Effector memory CD8-positive, alpha-beta T cell (primary cell): Measurements from ENCODE around the gene NOXA1.

Experiments
- ATAC-seq: fragments of 150-1000 bp; cut with Tn5 transposase; replicated peaks from 2 replicates; pipeline ENCODE4 v1.10.0; 2021; ENCODE audit warnings: mild to moderate bottlenecking, moderate library complexity
- DNase-seq, 3 experiments: peaks; one replicate each; pipeline ENCODE4 v3.0.0; 2021
- H3K27ac Mint-ChIP-seq, 2 donors: one replicate each; pipeline ENCODE4 v1.8.0; 2022; ENCODE audit warnings: mild to moderate bottlenecking in 2 of 2, mixed read lengths in 2 of 2, moderate library complexity in 2 of 2
- H3K27me3 Mint-ChIP-seq, 2 donors: one replicate each; pipeline ENCODE4 v1.8.0; 2022; ENCODE audit warnings: mixed read lengths in 2 of 2
- H3K36me3 Mint-ChIP-seq: one replicate; pipeline ENCODE4 v1.8.0; 2022; ENCODE audit warnings: mild to moderate bottlenecking, moderate library complexity, mixed read lengths; ENCODE audit not compliant: insufficient read depth
- H3K4me1 Mint-ChIP-seq, 2 donors: one replicate each; pipeline ENCODE4 v1.8.0; 2022; ENCODE audit warnings: low read depth in 2 of 2, mixed read lengths in 2 of 2
- H3K4me3 Mint-ChIP-seq, 2 donors: one replicate each; pipeline ENCODE4 v1.8.0; 2022; ENCODE audit warnings: mild to moderate bottlenecking in 2 of 2, mixed read lengths in 2 of 2, moderate library complexity in 2 of 2
- H3K9me3 Mint-ChIP-seq, 2 donors: one replicate each; pipeline ENCODE4 v1.8.0; 2022; ENCODE audit warnings: mixed read lengths in 2 of 2

NOXA1 gene

GRCh38 chr9:137392232-137393007, 30.8 kb upstream of the NOXA1 start:
- Mint-ChIP-seq H3K9me3 (no peaks in the 10 kb centered on the region), H3K27me3 (no peaks in the 10 kb centered on the region), H3K4me1 (peaks cover 0 to 6% of the 10 kb centered on the region in 2 donors), H3K4me3 (no peak overlapping the region), H3K27ac (no peak overlapping the region), H3K36me3 (peaks cover 11% of the 10 kb centered on the region)
- no peak for DNase-seq
- no peak for ATAC-seq

GRCh38 chr9:137393176-137394150, 29.7 kb upstream of the NOXA1 start:
- H3K4me3 Mint-ChIP-seq: no peak overlapping the region
- H3K9me3 Mint-ChIP-seq: no peaks in the 10 kb centered on the region
- H3K36me3 Mint-ChIP-seq: peaks cover 11% of the 10 kb centered on the region
- DNase-seq: no peak
- H3K4me1 Mint-ChIP-seq: peaks cover 0 to 7% of the 10 kb centered on the region in 2 donors
- no peak for ATAC-seq
- H3K27ac Mint-ChIP-seq: no peak overlapping the region
- H3K27me3 Mint-ChIP-seq: no peaks in the 10 kb centered on the region

- no peak for ATAC-seq
- no peaks in the 10 kb centered on the region for H3K27me3 Mint-ChIP-seq
- no peak overlapping the region for H3K4me3 Mint-ChIP-seq
- no peak for DNase-seq
- H3K36me3 Mint-ChIP-seq: peaks cover 8% of the 10 kb centered on the region
- no peak overlapping the region for H3K27ac Mint-ChIP-seq
- H3K4me1 Mint-ChIP-seq: peaks cover 6 to 7% of the 10 kb centered on the region in 2 donors
- no peaks in the 10 kb centered on the region for H3K9me3 Mint-ChIP-seq
Observed at GRCh38 chr9:137394866-137395665, 28.1 kb upstream of the NOXA1 start.

GRCh38 chr9:137395666-137396010, 27.6 kb upstream of the NOXA1 start:
- no peak overlapping the region for H3K27ac Mint-ChIP-seq
- no peaks in the 10 kb centered on the region for H3K9me3 Mint-ChIP-seq
- H3K4me1 Mint-ChIP-seq: peaks cover 6 to 7% of the 10 kb centered on the region in 2 donors
- DNase-seq (no peak), ATAC-seq (no peak)
- H3K27me3 Mint-ChIP-seq: no peaks in the 10 kb centered on the region
- no peak overlapping the region for H3K4me3 Mint-ChIP-seq
- H3K36me3 Mint-ChIP-seq: peaks cover 5% of the 10 kb centered on the region

DNA sequence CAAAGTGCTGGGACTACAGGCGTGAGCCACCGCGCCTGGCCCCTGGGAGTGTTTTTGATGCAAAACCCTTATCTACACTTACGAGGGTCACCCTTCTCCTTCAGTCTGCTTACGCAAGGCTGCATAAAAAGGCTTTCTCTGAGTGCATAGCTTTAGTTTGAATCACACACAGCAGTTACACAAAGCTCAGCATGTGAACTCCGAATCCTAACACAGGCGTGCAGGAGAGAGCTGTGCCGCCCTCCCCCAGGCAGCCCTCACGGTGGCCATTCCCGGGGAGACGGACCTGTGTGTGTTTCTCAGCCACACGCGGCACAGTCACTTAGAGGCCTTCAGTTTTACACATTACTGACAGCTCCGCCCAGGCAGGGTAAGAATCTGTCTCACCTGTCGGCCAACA, 27.0 kb upstream of the NOXA1 start:
- Mint-ChIP-seq H3K27me3 (no peaks in the 10 kb centered on the region), H3K4me1 (peaks cover 6 to 7% of the 10 kb centered on the region in 2 donors), H3K36me3 (peaks cover 3% of the 10 kb centered on the region), H3K27ac (no peak overlapping the region), H3K9me3 (no peaks in the 10 kb centered on the region), H3K4me3 (no peak overlapping the region)
- DNase-seq (no peak), ATAC-seq (no peak)

DNA sequence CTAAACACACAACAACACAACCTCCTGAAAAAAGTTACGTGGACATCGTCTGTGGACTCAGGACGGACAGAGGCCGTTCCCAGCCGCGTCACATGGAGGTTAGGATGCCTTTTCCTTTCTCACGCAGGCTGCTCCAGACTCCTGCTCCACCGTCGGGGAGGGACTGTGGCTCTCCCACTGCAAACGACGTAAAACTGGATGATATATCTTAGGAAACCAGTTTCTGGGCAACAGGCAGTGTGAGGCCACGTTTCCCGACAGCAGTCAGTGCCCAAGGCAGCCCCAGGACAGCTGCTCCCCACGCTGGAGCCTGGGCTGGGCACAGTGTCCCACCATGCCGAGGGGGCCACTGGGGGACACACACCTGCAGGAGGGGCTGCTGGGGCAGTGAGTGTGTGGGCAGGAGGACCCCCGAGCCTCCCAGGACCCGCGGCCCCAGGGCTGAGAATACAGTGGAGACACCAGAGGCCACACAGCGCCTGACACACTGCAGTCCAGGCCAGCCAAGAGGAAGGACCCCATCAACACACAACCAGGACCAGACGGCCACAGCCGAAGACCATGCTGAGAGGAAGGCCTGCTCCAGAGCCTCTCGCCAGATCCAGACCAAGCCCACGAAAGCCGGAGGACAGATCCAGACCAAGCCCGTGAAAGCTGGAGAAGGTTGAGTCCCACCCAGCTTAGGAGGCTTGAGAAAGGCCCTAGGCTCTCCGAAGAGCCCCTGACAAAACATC, 26.4 kb upstream of the NOXA1 start:
- DNase-seq (no peak), ATAC-seq (no peak)
- H3K9me3 Mint-ChIP-seq: no peaks in the 10 kb centered on the region
- peaks cover 6 to 7% of the 10 kb centered on the region in 2 donors for H3K4me1 Mint-ChIP-seq
- H3K36me3 Mint-ChIP-seq: peaks cover 3% of the 10 kb centered on the region
- no peak overlapping the region for H3K27ac Mint-ChIP-seq
- no peaks in the 10 kb centered on the region for H3K27me3 Mint-ChIP-seq
- H3K4me3 Mint-ChIP-seq: no peak overlapping the region

DNA sequence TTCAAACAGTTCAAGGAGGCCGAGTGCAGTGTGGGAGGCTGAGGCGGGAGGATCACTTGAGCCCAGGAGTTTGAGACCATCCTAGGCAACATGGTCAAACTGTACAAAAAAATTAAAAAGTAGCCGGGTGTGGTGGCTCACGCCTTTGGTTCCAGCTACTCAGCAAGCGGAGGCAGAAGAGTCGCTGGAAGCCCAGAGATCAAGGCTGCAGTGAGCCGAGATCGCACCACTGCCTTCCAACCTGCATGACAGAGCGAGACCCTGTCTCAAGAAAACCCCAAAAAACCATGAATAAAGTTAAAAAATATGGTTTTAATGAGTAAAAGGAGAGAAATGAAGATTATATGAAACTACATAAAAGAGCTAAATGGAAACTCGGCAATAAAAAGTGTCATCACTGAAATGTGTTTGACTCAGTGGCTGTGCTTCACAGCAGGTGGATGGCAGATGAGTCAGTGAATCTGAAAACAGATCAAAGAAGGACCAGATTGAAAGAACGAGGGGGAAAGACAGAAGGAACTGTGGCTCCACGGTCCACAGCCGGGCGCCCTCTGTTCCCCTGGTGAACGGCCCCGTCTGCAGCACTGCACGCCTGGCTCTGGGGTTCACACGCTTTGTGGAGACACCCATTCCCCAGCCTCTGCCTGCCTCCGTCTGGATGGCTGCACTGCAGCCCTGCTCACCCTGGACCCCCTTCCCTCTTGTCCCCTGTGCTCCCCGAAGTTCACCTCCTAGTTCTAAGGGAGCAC, 25.3 kb upstream of the NOXA1 start:
- Mint-ChIP-seq H3K9me3 (no peaks in the 10 kb centered on the region), H3K27me3 (no peaks in the 10 kb centered on the region)
- no peak for ATAC-seq

DNA sequence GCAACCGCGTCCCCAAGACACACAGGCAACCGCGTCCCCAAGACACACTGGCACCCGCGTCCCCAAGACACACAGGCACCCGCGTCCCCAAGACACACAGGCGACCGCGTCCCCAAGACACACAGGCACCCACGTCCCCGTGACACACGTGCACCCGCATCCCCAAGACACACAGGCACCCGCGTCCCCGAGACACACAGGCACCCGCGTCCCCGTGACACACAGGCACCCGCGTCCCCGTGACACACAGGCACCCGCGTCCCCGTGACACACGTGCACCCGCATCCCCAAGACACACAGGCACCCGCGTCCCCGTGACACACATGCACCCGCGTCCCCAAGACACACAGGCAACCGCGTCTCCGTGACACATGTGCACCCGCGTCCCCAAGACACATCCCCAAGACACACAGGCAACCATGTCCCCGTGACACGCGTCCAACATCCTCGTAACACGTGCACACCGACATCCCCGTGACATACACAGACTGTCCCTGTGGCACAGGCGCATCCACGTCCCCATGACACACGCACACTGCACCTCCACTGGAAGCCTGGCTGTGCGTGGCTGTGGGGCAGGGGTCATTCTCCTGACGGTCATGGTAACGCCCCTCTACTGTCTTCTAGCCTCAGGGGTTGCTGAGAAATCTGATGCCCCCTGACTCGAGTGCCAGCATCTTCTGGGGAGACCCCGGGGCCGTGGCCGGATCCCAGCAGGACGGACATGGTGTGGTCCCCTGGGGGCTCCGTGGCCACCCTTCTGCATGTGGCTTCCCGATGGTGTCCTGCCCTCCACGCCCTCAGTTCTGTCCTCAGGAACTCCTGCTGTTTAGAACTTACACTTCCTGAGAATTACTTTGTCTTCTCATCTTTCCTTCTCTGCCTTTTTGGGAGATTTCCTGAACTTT, 24.4 kb upstream of the NOXA1 start:
- Mint-ChIP-seq H3K9me3 (no peaks in the 10 kb centered on the region), H3K27me3 (no peaks in the 10 kb centered on the region), H3K27ac (no peak overlapping the region), H3K4me1 (peaks cover 9 to 10% of the 10 kb centered on the region in 2 donors), H3K4me3 (no peak overlapping the region), H3K36me3 (peaks cover 3% of the 10 kb centered on the region)
- DNase-seq: no peak
- ATAC-seq: no peak

More for the DNA sequence above, 25.3 kb upstream of the NOXA1 start:
- no peak for DNase-seq
- H3K4me3 Mint-ChIP-seq: no peak overlapping the region
- H3K4me1 Mint-ChIP-seq: peaks cover 9 to 10% of the 10 kb centered on the region in 2 donors
- H3K36me3 Mint-ChIP-seq: peaks cover 3% of the 10 kb centered on the region
- peak overlapping the region in 1 of 2 donors; percentile 63 for H3K27ac Mint-ChIP-seq

GRCh38 chr9:137402746-137403145, 20.4 kb upstream of the NOXA1 start:
- Mint-ChIP-seq H3K27ac (peak overlapping the region; percentile 26 to 33), H3K9me3 (no peaks in the 10 kb centered on the region), H3K27me3 (peaks cover 0 to 9% of the 10 kb centered on the region in 2 donors), H3K4me1 (peaks cover 9 to 10% of the 10 kb centered on the region in 2 donors), H3K4me3 (no peak overlapping the region), H3K36me3 (peaks cover 7% of the 10 kb centered on the region)
- DNase-seq: no peak
- ATAC-seq: no peak

- Mint-ChIP-seq H3K27me3 (peaks cover 0 to 9% of the 10 kb centered on the region in 2 donors), H3K36me3 (peaks cover 7% of the 10 kb centered on the region), H3K4me3 (no peak overlapping the region), H3K4me1 (peaks cover 8 to 9% of the 10 kb centered on the region in 2 donors), H3K27ac (peak overlapping the region in 1 of 2 donors; percentile 26), H3K9me3 (no peaks in the 10 kb centered on the region)
- DNase-seq (no peak), ATAC-seq (no peak)
Observed at GRCh38 chr9:137403269-137403668, 19.9 kb upstream of the NOXA1 start.

- Mint-ChIP-seq H3K4me3 (no peak overlapping the region), H3K27me3 (peaks cover 0 to 9% of the 10 kb centered on the region in 2 donors), H3K9me3 (no peaks in the 10 kb centered on the region), H3K4me1 (peaks cover 3 to 8% of the 10 kb centered on the region in 2 donors), H3K27ac (no peak overlapping the region), H3K36me3 (peaks cover 5% of the 10 kb centered on the region)
- DNase-seq (no peak), ATAC-seq (no peak)
Observed at GRCh38 chr9:137404961-137405567, 18.1 kb upstream of the NOXA1 start.
